Mesothelial cell of epicardium (in vitro differentiated cells): ENCODE data around the gene MOGAT1. TPM values are rescaled to one million over a fixed set of nuclear protein-coding genes. Genes with fewer than 3 reads are reported as not detected.
"Not testable (repeated sequence)": the region's sequence is repeated elsewhere in the genome, so short reads cannot be mapped to it uniquely, and the experiment has no call there.

Experiments
- DNase-seq, 2 experiments: peaks; one replicate each; pipeline ENCODE4 v3.0.0; 2021; ENCODE audit warnings: low spot score in 2 of 2; ENCODE audit not compliant: unreplicated experiment in 2 of 2
- H3K27ac Mint-ChIP-seq: 2 replicates; pipeline ENCODE4 v1.8.0; 2021; ENCODE audit warnings: mixed read lengths
- H3K27me3 Mint-ChIP-seq: 2 replicates; pipeline ENCODE4 v1.8.0; 2021; ENCODE audit warnings: low read depth, mixed read lengths
- H3K36me3 Mint-ChIP-seq: 2 replicates; pipeline ENCODE4 v1.8.0; 2021; ENCODE audit warnings: mixed read lengths
- H3K4me1 Mint-ChIP-seq: 2 replicates; pipeline ENCODE4 v1.8.0; 2021; ENCODE audit warnings: mixed read lengths
- H3K4me3 Mint-ChIP-seq: 2 replicates; pipeline ENCODE4 v1.8.0; 2021; ENCODE audit warnings: mild to moderate bottlenecking, moderate library complexity, mixed read lengths
- H3K9me3 Mint-ChIP-seq: 2 replicates; pipeline ENCODE4 v1.8.0; 2021; ENCODE audit warnings: mixed read lengths
- total RNA-seq: library from RNA; stranded (reverse); gene quantifications from 3 replicates; pipeline ENCODE4 v1.2.1, GENCODE V29; 2021
- TF ChIP-seq, protein P1 (sequence below): fragments of 200-600 bp; sonication (generic); IDR thresholded peaks from one replicate; pipeline ENCODE4 v1.5.0; 2021; ENCODE audit warnings: antibody characterized with exemption; ENCODE audit not compliant: unreplicated experiment

Gene MOGAT1
- total RNA-seq, 1 donor from 2014 or later, result not detected

DNA sequence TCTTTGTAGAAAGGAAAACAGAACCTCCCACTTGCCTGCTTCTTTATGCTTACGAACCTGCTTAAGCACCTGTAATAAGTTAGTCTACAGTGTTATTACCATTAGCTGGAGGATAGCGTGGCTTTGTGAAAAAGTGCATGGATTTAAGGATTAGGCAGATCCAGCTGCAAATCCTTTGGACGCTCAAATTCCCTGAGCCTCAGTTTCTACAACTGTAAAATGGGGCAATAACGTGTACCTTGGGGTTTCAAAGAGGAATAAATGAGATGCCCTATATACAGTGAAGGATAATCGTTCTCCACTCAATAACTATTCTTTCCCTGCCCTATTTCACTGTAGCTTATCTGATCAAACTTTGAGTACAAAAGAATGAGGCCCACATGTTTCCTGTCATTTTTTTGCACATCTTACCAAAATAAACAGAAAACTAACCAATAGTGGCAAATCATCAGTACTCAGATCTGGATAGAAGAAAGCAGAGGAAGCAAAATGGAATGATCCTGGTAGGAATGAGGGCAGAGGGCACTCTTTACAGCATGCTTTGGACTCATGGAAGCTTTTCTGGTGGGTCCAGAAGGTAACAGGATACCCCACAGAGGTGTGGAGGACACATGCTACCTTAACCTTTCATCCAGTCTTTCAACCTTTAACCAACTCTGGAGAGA, 14.8 kb downstream of the MOGAT1 start:
- H3K27me3 Mint-ChIP-seq, result no peaks in the 10 kb centered on the region
- H3K9me3 Mint-ChIP-seq, result no peaks in the 10 kb centered on the region
- H3K36me3 Mint-ChIP-seq, result no peaks in the 10 kb centered on the region
- no peak overlapping the region for H3K4me3 Mint-ChIP-seq
- DNase-seq, result no peak
- peaks cover 4% of the 10 kb centered on the region for H3K4me1 Mint-ChIP-seq
- no peak overlapping the region for H3K27ac Mint-ChIP-seq
- TF ChIP-seq, protein P1, sequence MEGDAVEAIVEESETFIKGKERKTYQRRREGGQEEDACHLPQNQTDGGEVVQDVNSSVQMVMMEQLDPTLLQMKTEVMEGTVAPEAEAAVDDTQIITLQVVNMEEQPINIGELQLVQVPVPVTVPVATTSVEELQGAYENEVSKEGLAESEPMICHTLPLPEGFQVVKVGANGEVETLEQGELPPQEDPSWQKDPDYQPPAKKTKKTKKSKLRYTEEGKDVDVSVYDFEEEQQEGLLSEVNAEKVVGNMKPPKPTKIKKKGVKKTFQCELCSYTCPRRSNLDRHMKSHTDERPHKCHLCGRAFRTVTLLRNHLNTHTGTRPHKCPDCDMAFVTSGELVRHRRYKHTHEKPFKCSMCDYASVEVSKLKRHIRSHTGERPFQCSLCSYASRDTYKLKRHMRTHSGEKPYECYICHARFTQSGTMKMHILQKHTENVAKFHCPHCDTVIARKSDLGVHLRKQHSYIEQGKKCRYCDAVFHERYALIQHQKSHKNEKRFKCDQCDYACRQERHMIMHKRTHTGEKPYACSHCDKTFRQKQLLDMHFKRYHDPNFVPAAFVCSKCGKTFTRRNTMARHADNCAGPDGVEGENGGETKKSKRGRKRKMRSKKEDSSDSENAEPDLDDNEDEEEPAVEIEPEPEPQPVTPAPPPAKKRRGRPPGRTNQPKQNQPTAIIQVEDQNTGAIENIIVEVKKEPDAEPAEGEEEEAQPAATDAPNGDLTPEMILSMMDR, result no peak

DNA sequence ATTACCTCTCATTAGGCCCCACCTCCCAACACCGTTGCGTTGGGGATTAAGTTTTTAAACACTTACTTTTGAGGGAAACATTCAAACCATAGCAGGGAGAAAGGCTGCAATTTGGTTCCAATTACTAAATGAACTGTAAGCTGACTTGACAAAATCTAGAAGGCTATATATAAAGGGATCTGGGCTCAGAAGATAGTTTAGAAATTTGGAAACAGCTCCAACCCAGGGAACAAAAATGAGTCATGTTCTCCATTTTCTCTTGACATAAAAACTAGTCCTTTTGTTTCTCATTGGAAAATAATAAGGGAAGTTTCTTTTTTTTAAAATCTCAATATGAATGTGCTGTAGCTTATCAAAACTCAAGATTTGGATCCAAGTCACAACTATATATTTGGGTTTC, 17.5 kb downstream of the MOGAT1 start:
- H3K4me1 Mint-ChIP-seq, result peaks cover 4% of the 10 kb centered on the region
- no peak overlapping the region for H3K4me3 Mint-ChIP-seq
- H3K36me3 Mint-ChIP-seq, result no peaks in the 10 kb centered on the region
- H3K9me3 Mint-ChIP-seq, result no peaks in the 10 kb centered on the region
- H3K27me3 Mint-ChIP-seq, result no peaks in the 10 kb centered on the region
- no peak for DNase-seq
- no peak overlapping the region for H3K27ac Mint-ChIP-seq
- TF ChIP-seq, protein P1, result no peak

DNA sequence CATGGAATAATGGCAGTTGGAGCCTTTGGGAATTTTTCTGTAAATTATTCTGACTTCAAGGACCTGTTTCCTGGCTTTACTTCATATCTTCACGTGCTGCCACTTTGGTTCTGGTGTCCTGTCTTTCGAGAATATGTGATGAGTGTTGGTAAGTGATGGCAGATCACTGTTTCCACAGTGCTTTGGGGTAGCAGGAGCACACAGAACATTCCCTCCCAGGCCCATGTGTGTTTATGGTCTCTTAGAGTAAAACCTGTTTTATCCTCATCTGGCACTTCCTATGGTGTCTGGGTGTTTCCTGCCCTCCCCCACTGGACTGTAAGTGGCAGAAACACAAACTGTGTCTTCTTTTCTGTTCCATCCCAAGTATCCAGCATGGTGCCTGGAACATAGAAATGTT, 17.9 kb downstream of the MOGAT1 start:
- no peak for DNase-seq
- Mint-ChIP-seq H3K36me3 (no peaks in the 10 kb centered on the region), H3K9me3 (no peaks in the 10 kb centered on the region), H3K27ac (no peak overlapping the region), H3K4me3 (no peak overlapping the region), H3K4me1 (peaks cover 4% of the 10 kb centered on the region), H3K27me3 (no peaks in the 10 kb centered on the region)
- TF ChIP-seq, protein P1, result no peak

DNA sequence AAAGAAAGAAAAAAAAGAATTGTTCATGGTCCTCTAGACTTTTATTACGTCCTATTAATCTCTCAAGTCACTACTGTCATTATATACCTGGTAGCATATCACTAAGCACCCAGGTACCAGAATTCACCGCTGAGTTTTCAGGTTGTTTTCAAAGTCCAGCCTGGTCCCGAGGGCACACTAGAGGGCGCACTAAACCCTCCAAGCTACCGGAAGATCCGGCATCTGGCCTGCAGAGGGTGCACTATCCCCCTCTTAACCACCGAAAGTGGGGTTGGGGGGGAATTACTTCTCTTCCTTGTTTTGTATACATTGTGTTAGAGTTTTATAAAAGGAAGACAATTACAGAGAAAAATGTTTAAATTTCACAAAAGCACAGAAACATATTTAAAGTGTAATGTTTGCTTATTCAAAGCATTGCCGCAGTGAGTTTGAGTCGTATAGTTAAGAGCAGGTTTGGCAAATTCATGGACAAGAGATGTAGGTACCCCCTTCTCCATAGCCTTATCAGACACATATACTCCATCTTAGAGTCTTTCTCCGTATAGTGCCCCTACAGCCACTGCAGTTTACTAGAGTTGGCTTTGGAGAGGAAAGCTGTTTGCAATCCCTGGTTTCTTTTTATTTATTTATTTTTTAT, 19.2 kb downstream of the MOGAT1 start:
- Mint-ChIP-seq H3K9me3 (no peaks in the 10 kb centered on the region), H3K4me1 (peaks cover 4% of the 10 kb centered on the region), H3K4me3 (no peak overlapping the region), H3K36me3 (no peaks in the 10 kb centered on the region), H3K27ac (no peak overlapping the region), H3K27me3 (no peaks in the 10 kb centered on the region)
- DNase-seq, result peak; percentile 56 to 85
- TF ChIP-seq, protein P1, result peak; percentile 79

DNA sequence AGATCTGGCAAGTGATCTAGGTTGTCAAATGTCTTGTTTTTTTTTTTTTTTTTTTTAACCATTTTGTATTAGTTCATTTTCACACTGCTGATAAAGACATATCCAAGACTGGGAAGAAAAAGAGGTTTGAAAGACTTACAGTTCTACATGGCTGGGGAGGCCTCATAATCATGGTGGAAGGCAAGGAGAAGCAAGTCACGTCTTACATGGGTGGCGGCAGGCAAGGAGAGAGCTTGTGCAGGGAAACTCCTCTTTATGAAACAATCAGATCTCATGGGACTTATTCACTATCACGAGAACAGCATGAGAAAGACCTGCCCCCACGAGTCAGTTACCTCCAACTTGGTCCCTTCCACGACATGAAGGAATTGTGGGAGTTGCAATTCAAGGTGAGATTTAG, 22.0 kb downstream of the MOGAT1 start:
- not testable (repeated sequence) for H3K36me3 Mint-ChIP-seq, H3K4me1 Mint-ChIP-seq, H3K27me3 Mint-ChIP-seq, H3K27ac Mint-ChIP-seq, DNase-seq, H3K4me3 Mint-ChIP-seq, H3K9me3 Mint-ChIP-seq

DNA sequence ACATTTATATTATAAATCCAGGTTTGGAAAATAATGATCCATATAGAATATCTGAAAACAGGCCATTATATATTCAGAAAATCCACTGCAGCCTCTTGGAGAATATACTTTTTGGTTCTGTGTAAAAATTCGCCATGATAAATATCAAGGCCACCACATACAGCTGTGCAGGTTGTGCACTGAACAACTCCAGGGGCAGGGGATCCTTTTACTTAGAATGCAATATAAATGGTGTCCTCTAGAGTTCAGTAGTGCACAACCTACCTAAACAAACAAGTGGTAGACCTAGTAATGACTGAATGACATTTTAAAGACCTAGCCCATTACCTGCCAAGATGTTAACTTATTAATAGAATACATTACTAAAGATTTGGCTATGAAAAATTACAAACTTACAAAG, 22.4 kb downstream of the MOGAT1 start:
- no peak overlapping the region for H3K27ac Mint-ChIP-seq
- H3K36me3 Mint-ChIP-seq, result no peaks in the 10 kb centered on the region
- DNase-seq, result no peak
- H3K4me1 Mint-ChIP-seq, result peaks cover 4% of the 10 kb centered on the region
- H3K27me3 Mint-ChIP-seq, result no peaks in the 10 kb centered on the region
- TF ChIP-seq, protein P1, result no peak
- no peak overlapping the region for H3K4me3 Mint-ChIP-seq
- H3K9me3 Mint-ChIP-seq, result no peaks in the 10 kb centered on the region
